Caki2 (cell line): ENCODE data around the gene MTSS2. TPM values are rescaled to one million over a fixed set of nuclear protein-coding genes. Genes with fewer than 3 reads are reported as not detected.

Experiments
- DNase-seq: peaks from one replicate; pipeline ENCODE4 v3.0.0-alpha.2; 2015; ENCODE audit warnings: low read depth
- in situ Hi-C: cut with HindIII; loops from 2 replicates; pipeline ENCODE4 v1.10.0; 2016; ENCODE audit warnings: low sequenced_read_pairs, low pct_unique_long_range_greater_than_20kb, mixed read lengths
- total RNA-seq: library from RNA; depleted of rRNA; stranded (reverse); fragments of >200 nt; shearing (Covaris generic); gene quantifications from 2 replicates; pipeline ENCODE4 v1.2.3, GENCODE V29; 2014; ENCODE audit warnings: low replicate concordance

MTSS2 gene
- total RNA-seq, 1 experiment from 2014 or later = 5.3 TPM

GRCh38 chr16:70663524-70664324 lies 22.1 kb downstream of the MTSS2 start:
- in situ Hi-C loops = no loop called here
- DNase-seq = no peak

GRCh38 chr16:70662991-70663523 lies 22.8 kb downstream of the MTSS2 start:
- in situ Hi-C loops = no loop called here
- DNase-seq = no peak

- in situ Hi-C loops = no loop called here
- DNase-seq = no peak
Measured at GRCh38 chr16:70661918-70662641, 23.8 kb downstream of the MTSS2 start.

- no peak for DNase-seq
- in situ Hi-C loops = no loop called here
Measured at GRCh38 chr16:70661534-70661917, 24.3 kb downstream of the MTSS2 start.

- in situ Hi-C loops = no loop called here
- DNase-seq = no peak
Measured at GRCh38 chr16:70660672-70661350, 25.0 kb downstream of the MTSS2 start.

GRCh38 chr16:70659953-70660671 lies 25.7 kb downstream of the MTSS2 start:
- DNase-seq = no peak
- in situ Hi-C loops = no loop called here

- no peak for DNase-seq
- in situ Hi-C loops = no loop called here
Measured at GRCh38 chr16:70659546-70659945, 26.3 kb downstream of the MTSS2 start.

- in situ Hi-C loops = no loop called here
- DNase-seq = no peak
Measured at GRCh38 chr16:70658921-70659320, 26.9 kb downstream of the MTSS2 start.

GRCh38 chr16:70657956-70658355 lies 27.9 kb downstream of the MTSS2 start:
- no peak for DNase-seq
- in situ Hi-C loops = no loop called here

- in situ Hi-C loops = no loop called here
- DNase-seq = no peak
Measured at GRCh38 chr16:70656712-70657263, 29.1 kb downstream of the MTSS2 start.

GRCh38 chr16:70656065-70656711 lies 29.7 kb downstream of the MTSS2 start:
- in situ Hi-C loops = no loop called here

GRCh38 chr16:70653809-70654771 lies 31.8 kb downstream of the MTSS2 start:
- in situ Hi-C loops = no loop called here
- DNase-seq = peak; percentile 83

More at GRCh38 chr16:70656065-70656711, 29.7 kb downstream of the MTSS2 start:
- no peak for DNase-seq

GRCh38 chr16:70653406-70653805 lies 32.4 kb downstream of the MTSS2 start:
- DNase-seq = no peak
- in situ Hi-C loops = no loop called here

- in situ Hi-C loops = no loop called here
- DNase-seq = peak; percentile 43
Measured at GRCh38 chr16:70652322-70652721, 33.5 kb downstream of the MTSS2 start.

- DNase-seq = no peak
- in situ Hi-C loops = no loop called here
Measured at GRCh38 chr16:70651524-70651923, 34.3 kb downstream of the MTSS2 start.

GRCh38 chr16:70650216-70650615 lies 35.6 kb downstream of the MTSS2 start:
- DNase-seq = no peak
- in situ Hi-C loops = no loop called here
